GM18499 (cell line): Measurements from ENCODE around the gene SLC4A9.
"Not testable (repeated sequence)": the region's sequence is repeated elsewhere in the genome, so short reads cannot be mapped to it uniquely, and the experiment has no call there.

Experiments used
- ATAC-seq: cut with Tn5 transposase; IDR thresholded peaks from one replicate; pipeline ENCODE4 v1.9.1; 2021; ENCODE audit warnings: moderate number of reproducible peaks; ENCODE audit not compliant: insufficient read depth, unreplicated experiment

The SLC4A9 gene

DNA sequence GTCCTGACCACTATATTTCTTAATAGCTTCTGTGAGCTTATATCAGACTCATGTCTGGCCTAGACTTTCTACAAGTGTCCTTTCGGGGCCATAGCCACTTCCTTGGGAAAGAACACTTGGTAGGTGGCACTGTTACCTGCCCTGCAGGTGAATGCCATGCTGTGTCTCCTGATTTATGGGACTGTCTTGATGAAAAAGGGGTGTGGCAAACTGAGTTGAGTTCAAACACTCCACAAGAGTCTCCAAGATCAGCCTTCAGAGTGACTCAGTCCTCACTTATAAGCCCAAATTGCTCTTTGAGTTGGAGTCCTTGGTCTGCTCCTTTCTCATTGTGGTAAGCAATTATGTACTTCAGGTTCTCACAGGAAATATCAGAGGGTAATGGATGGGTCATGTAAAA is 31.7 kb downstream of the SLC4A9 start:
- ATAC-seq: no peak

GRCh38 chr5:140393738-140394137 is 33.7 kb downstream of the SLC4A9 start:
- no peak for ATAC-seq

DNA sequence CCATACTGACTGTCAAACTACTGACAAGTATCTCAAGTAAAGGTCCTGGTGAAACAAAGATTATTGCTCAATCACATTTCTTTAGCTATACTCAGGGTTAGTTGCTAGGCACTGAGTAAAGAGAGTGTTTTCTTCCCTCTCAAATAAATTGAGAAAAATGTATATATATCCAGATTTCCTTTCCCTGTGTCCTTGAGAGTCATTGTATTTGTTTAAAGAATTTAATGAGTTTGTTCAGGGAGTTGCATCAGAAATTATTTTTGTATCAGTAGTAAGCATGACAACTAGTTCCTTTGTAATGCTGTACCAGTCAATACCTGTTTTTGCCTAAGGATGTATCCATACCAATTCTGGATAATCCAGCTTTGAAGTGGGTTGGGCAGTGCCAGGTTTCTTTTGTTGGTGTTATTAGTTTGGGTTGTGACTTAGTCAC is 38.4 kb downstream of the SLC4A9 start:
- no peak for ATAC-seq

DNA sequence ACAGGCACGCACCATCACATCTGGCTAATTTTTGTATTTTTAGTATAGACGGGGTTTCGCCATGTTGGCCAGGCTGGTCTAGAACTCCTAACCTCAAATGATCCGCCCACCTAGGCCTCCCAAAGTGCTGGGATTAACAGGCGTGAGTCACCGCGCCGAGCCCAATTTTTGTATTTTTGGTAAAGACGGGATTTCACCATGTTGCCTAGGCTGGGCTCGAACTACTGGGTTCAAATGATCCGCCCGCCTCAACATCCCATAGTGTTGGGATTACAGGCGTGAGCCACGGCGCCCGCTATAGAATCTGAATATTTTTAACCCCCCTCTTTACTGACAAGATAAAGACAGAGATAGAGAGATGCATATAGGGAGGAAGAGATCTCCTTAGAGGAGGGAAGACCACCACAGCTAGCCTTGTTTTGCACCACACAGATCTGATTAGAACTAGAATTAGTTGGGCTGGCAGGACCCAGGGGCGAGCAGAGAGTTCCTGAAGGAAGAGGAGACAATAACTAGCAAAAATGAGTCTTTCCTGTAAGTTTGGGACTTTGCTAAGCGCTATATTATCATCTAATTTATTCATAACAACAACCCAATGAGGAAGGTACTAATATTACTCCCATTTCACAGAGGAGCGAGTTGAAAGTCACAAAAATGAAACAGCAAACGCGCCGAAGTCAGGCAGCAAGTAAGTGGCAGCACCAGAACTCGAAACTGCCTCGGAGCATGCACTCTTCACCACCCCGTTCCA is 40.2 kb downstream of the SLC4A9 start:
- no peak for ATAC-seq

DNA sequence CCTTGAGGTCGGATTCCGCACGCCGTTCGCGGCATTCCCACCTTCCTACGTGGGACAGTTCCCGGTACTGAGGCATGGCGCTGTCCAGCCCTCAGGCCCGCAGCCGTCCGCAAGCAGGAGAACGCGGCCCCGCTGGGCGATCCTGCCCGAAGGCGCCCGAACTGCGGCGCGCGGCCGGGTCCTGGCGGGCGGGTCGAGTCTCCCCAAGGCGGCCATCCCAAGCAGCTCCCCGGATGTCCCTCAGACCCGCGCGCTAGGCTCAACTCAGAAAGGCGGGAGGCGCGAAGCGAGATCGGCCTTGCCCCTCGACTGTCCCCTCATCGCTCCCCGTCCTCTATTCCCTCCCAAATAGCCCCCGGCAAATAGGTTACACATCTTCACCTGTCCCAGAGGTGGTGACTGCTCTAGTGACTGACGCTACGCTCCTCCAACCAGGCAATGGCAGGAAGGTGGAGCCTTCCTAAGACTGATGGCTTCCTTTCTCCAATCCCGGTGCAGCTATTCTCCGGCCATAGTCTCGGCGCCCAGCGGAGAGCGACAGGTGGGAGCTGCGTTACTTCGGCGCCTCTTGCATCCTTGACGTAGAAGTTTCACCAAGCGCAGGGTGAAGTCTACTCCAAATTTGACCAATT is 40.9 kb downstream of the SLC4A9 start:
- peak; percentile 45 for ATAC-seq

- ATAC-seq: peak; percentile 90
Observed at GRCh38 chr5:140401362-140402257, 41.6 kb downstream of the SLC4A9 start, which contains the start of gene ANKHD1. Gene ANKHD1, plus strand, starts transcription at chr5:140401833. Its CDS starts 135 bp downstream, at chr5:140401968.

- no peak for ATAC-seq
Observed at GRCh38 chr5:140402258-140403074, 42.5 kb downstream of the SLC4A9 start.

DNA sequence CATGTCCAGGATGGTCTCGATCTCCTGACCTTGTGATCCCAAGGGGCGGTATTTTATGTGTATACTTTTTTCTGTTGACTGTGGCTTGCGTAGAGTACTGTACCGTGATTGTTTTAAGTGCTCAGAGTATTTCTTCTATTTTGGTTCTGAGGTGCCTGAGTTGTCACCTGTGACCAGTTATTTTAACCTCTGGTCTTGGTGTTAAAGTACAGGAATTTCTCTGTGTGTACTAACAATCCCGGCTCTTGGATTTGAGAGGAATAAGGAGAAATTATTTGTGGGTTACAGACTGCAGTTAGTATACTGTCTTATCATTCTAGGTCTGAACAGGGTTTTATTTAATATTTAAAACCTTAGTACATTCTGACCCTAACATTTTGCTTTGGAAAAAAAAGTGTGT is 43.6 kb downstream of the SLC4A9 start:
- no peak for ATAC-seq

DNA sequence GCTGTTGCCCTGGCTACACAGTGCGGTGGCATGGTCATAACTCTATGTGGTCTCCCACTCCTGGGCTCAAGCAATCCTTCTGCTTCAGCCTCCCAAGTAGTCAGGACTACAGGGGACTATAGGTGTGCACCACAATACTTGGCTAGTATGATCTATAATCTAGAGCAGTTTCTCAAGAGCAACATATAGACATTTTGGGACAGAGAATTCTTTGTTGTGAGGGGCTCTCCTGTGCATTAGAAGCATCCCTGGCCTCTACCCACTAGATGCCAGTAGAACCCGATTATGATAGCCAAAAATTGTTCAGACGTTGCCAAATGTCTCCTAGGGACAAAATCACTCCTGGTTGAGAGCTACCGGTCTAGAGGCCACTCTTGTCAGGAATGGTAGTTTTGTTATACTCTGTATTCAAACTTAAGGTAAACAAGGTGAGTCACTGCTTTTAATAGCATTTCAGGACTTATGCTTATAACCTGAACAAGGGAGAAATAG is 48.8 kb downstream of the SLC4A9 start:
- ATAC-seq: no peak

DNA sequence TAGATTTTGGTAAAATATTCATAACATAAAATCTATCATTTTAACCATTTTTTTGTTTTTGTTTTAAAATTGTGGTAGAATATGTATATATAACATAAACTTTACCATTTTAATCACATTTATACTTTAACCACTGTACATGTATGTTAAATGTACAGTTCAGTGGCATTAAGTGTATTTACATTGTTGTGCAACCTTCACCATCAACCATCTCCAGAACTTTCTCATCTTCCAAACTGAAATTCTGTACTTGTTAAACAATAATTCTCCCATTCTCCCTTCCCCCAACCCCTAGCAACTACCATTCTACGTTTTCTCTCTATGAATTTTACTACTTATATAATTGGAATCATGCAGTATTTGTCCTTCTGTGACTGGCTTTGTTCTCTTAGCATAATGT is 53.2 kb downstream of the SLC4A9 start:
- no peak for ATAC-seq

DNA sequence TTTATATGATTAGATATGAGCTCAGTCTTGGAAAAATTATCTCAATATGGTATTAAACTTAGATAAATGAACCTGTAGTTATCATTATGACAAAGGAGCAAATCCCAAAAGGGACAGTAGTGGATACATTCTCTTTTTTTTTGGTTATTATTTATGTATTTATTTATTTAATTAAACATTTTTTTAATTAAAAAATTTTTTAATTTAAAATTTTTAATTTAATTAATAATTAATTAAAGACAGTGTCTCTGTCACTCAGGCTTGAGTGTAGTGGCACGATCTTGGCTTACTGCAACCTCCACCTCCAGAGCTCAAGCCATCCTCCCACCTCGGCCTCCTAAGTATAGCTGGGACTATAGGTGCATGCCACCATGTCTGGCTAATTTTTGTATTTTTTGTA is 57.2 kb downstream of the SLC4A9 start:
- ATAC-seq: no peak

DNA sequence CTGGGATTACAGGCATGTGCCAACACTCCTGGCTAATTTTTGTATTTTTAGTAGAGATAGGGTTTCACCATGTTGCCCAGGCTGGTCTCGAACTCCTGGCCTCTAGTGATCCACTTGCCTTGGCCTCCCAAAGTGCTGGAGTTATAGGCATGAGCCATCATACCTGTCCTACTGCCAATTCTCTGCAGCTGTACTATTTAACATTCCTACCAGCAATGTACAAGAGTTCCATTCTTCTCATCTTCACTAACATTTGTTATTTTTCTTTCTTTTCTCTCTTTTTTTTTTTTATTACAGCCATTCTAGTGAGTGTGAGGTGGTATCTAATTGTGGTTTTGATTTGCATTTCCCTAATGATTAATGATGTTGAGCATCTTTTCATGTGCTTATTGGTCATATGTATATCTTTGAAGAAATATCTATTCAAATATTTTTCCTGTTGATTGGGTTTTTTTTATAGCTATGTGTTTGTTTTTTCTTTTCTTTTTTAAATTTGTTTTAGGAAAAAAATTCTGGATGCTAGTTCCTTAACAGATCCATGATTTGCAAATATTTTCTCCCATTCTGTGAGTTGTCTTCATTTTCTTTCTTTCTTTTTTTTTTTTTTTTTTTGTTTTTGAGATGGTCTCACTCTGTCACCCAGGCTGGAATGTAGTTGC is 59.0 kb downstream of the SLC4A9 start:
- no peak for ATAC-seq

DNA sequence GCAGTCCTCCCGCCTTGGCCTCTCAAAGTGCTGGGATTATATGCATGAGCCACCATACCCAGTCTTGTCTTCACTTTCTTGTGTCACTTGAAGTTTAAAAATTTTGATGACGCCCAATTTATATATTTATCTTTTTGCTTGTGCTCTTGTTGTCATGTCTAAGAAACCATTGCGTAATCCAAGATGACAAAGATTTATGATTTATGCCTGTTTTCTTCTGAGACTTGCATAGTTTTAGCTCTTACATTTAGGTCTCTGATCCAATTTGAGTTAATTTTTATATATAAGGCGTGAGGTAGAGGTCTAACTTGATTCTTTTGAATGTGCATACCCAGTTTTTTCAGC is 60.2 kb downstream of the SLC4A9 start:
- no peak for ATAC-seq

- ATAC-seq: no peak
Observed at GRCh38 chr5:140420665-140421361, 60.8 kb downstream of the SLC4A9 start.

DNA sequence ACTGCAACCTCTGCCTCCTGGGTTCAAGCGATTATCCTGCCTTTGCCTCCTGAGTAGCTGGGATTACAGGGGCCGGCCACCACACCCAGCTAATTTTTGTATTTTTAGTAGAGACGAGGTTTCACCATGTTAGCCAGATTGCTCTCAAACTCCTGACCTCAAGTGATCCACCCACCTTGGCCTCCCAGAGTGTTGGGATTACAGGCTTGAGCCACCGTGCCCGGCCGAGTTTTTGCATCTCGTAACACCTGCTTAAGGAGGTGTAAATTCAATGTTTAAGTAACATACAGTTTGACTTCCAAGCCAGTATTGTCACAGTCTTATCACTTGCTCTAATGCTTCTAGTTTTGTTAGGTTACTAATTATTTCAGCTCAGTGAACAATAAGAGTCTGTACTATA is 61.4 kb downstream of the SLC4A9 start:
- ATAC-seq: not testable (repeated sequence)

GRCh38 chr5:140423609-140424008 is 63.6 kb downstream of the SLC4A9 start:
- no peak for ATAC-seq

DNA sequence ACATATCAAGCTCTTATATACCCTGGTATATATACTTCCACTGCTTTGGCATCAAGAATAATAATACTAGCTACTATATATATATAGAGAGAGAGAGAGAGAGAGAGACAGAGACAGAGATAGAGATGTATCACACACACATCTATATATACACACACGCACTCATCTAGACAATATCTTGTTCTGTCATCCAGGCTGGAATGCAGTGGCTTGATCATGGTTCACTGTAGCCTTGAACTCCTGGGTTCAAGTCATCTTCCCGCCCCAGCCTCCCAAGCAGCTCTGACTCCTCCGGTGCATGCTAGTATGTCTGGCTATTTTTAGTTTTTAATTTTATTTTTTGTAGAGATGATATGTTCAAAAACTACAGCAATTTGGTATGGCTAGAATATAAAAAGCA is 64.1 kb downstream of the SLC4A9 start:
- no peak for ATAC-seq
